Skeletal muscle cell (primary cell): Measurements from ENCODE around the gene SLC46A3.

ENCODE experiments used
- DNase-seq: peaks from one replicate; pipeline ENCODE4 v3.0.0-alpha.2; 2010; ENCODE audit warnings: low read depth
- H3K4me3 ChIP-seq: 2 replicates; pipeline ENCODE4 v1.5.1; 2011; ENCODE audit warnings: low read depth, mild to moderate bottlenecking, control low read depth, low read length, moderate library complexity

Gene SLC46A3

GRCh38 chr13:28735481-28736029 is 16.8 kb upstream of the SLC46A3 start:
- DNase-seq, result no peak
- H3K4me3 ChIP-seq, result no peak overlapping the region

DNA sequence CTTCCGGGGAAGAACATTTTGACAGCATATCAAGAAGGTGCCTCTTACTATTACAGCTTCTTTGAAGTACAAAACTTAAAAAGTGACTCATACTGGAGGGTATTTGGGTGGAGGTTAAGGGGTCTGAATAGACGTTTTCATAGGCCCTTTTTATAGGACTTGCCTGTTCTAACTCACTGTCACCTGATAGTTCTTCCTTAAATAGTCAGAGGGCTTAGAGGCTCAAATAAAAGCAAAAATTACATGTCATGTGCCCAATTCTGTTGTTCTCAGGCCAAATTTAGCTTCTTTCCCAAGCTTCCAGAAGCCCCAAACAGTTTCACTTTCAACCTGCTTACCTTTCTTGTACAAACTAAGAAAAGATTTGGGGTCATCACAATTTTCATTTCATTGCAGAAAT is 16.1 kb upstream of the SLC46A3 start:
- H3K4me3 ChIP-seq, result no peak overlapping the region
- no peak for DNase-seq

GRCh38 chr13:28730762-28731161 is 12.0 kb upstream of the SLC46A3 start:
- DNase-seq, result no peak

DNA sequence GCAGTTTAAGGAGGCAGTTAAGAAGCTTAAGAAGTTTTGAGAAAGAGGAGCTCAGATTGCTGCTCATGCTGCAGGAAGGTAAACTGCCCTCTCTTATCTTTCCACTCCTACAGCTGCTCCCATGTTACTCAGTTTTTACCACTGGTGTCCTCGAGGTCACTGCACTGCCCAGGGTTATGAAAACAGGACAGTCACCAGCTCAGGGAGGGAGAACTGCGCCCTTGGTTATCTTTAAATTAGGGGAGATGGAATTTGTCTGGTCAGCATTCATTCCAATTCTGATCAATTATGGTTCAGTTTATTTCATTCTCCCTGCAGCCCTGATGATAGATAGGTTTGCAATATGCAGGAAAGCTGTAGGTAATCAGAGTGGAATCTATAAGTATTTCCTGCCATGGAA is 10.8 kb upstream of the SLC46A3 start:
- DNase-seq, result no peak
- H3K4me3 ChIP-seq, result no peak overlapping the region

More at GRCh38 chr13:28730762-28731161, 12.0 kb upstream of the SLC46A3 start:
- no peak overlapping the region for H3K4me3 ChIP-seq

- no peak overlapping the region for H3K4me3 ChIP-seq
Observed at GRCh38 chr13:28728642-28729041, 9.9 kb upstream of the SLC46A3 start.

GRCh38 chr13:28725046-28725610 is 6.4 kb upstream of the SLC46A3 start:
- DNase-seq, result no peak
- H3K4me3 ChIP-seq, result no peak overlapping the region

More at GRCh38 chr13:28728642-28729041, 9.9 kb upstream of the SLC46A3 start:
- no peak for DNase-seq

- no peak overlapping the region for H3K4me3 ChIP-seq
- no peak for DNase-seq
Observed at GRCh38 chr13:28723806-28724205, 5.0 kb upstream of the SLC46A3 start.

DNA sequence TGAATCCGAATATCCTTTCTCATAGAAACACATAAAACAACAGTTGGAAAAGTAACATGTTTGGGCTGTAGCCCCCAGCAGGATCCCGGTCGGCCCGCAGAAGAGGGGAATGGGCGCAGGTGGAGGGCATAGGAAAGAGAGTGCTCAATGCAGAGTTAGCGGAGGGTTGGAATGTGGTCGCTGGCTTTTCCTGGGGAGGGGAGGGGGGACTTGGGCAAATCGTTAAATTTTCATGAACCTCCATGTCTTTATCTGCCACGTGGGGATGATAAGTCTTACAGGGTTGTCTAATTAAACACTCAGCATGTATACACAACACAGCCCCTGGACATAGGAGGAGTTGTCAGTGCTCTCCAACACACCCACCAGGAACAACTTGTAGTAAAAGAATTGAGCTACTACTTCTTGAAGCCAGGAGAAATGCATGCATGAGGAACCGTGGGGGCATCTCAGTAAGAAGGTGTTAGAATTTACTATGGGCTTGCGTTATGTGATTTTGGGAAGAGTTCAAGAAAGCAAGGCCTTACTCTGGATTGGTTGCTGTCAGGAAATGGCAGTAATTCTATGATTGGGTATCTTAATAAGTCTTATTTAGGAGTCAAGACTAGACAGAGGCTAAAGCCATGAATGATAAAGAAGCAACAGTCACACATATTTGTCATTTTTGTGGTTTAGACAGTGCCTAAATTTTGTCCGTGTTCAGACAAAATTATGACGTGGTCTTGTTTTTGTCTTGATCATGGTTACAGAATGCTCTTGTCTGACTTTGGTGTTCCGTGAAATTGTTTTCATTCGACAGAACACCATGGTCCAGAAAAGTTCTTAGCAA is 671 bp upstream of the SLC46A3 start:
- DNase-seq, result peak; percentile 36
- H3K4me3 ChIP-seq, result peak overlapping the region; percentile 74

- peak overlapping the region; percentile 74 for H3K4me3 ChIP-seq
- DNase-seq, result no peak
Observed at GRCh38 chr13:28718196-28718542, 601 bp downstream of the SLC46A3 start.

GRCh38 chr13:28717170-28717569 is 1.6 kb downstream of the SLC46A3 start:
- no peak overlapping the region for H3K4me3 ChIP-seq
- DNase-seq, result no peak

GRCh38 chr13:28716511-28716910 is 2.3 kb downstream of the SLC46A3 start:
- peak; percentile 58 for DNase-seq
- H3K4me3 ChIP-seq, result no peak overlapping the region

DNA sequence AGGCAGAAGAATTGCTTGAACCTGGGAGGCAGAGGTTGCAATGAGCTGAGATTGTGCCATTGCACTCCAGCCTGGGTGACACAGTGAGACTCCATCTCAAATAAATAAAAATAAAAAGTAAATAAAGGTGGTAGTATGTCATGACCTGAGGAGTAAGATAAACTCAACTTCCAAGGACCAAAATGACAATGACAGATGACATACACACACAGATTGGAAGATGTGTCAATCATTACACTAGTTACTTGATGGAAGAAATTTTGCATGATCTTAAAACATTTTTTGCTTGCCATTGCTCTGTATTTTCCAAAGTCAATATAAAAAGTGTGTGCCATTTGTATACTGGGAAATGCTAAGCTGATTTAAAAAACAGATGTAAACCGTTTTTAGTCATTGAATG is 4.1 kb downstream of the SLC46A3 start:
- H3K4me3 ChIP-seq, result no peak overlapping the region
- no peak for DNase-seq

DNA sequence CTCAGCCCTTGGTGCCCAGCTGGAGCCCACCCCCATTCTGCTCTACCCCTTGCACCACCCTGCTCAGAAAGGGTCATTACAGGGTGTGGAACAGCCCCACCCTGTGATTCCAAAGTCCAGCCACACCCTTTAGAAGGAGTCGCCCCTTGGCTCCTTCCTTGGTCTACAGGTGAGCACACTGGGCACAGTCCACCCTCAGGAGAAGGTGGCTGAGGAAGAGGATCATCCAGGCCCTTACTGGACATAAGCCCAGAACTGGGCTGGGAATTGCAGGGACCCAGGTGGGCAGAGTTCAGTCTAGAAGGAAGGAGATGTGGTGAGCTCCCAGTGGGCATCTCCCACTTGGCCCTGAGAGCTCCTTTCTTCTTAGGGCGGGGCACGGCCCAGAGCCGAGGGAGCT is 8.6 kb downstream of the SLC46A3 start:
- no peak for DNase-seq
- no peak overlapping the region for H3K4me3 ChIP-seq

GRCh38 chr13:28707629-28708427 is 10.9 kb downstream of the SLC46A3 start:
- DNase-seq, result peak; percentile 87
- no peak overlapping the region for H3K4me3 ChIP-seq

GRCh38 chr13:28705461-28706083 is 13.2 kb downstream of the SLC46A3 start:
- no peak overlapping the region for H3K4me3 ChIP-seq
- no peak for DNase-seq

DNA sequence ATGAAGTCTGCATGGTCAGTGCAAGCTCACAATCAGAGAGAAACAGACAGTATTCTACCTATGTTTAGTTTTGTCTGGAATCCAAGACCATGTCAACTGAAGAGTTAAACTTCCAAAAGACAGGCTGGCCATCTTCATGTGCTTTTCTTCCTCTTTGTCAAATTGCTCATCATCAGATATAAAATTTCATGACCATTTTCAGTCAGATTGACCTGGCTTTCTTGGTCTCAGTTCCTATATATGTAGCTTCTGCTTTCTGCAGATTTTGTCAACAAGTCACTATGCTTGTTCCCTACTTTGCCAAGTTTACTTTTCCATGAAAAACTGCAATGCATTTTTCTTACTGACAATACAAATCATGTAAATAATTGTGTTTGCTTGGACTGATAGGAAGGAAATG is 13.9 kb downstream of the SLC46A3 start:
- DNase-seq, result no peak
- H3K4me3 ChIP-seq, result no peak overlapping the region

- H3K4me3 ChIP-seq, result no peak overlapping the region
- DNase-seq, result no peak
Observed at GRCh38 chr13:28704282-28704681, 14.5 kb downstream of the SLC46A3 start.

GRCh38 chr13:28699246-28699645 is 19.5 kb downstream of the SLC46A3 start:
- DNase-seq, result no peak
- no peak overlapping the region for H3K4me3 ChIP-seq

- H3K4me3 ChIP-seq, result no peak overlapping the region
- no peak for DNase-seq
Observed at GRCh38 chr13:28697441-28697840, 21.3 kb downstream of the SLC46A3 start.
